ENCODE results near the gene KRTAP19-5.
"Not testable (repeated sequence)": the region's sequence is repeated elsewhere in the genome, so short reads cannot be mapped to it uniquely, and the experiment has no call there.

The KRTAP19-5 gene

DNA sequence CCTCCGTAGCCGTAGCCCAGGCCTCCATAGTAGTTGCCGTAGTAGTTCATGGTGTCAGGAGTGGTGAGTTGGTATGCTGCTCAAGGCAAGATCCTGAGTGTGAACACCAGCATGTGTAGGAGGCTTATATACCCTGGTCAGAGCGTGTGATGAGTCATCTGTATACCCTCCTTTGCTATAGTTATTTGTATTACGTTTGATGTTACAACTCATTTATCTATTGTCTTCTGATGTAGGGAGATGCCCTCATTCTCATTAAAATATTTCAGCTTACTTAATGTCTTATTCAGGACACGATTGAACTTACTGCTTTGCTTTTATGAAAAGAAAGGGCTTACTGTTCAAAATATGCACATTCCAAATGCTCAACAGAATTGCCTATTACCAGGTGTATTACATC, at the start of gene KRTAP19-5:
Gene KRTAP19-5 (minus strand): TSS at position 101 of the 400 bp plus-strand sequence. CDS start 51 bp downstream, at position 50.
- FAIRE-seq: no peak
- no peak for DNase-seq (ENCODE audit: insufficient read length, low spot score)

DNA sequence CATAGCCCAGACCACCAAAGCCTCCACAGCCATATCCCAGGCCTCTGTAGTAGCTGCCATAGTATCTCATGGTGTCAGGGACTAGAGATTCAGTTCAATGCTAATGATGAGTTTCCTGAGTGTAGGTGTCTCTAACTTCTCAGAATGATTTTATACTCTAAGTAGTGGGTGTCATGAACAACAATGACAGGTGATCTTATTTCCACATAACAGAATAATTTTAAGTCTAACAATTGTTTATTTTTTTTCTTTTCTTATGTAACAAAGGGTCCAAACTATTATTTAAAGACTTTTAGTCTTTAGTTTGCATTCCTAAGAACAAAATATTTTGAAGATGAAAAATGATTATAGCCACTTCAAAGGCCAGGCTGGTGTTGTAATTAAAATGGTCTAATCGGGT, 39.8 kb upstream of the KRTAP19-5 start, which contains the start of gene KRTAP19-6:
Gene KRTAP19-6 (minus strand): TSS at position 101 of the 400 bp plus-strand sequence. CDS start 31 bp downstream, at position 70.
- no peak for FAIRE-seq

DNA sequence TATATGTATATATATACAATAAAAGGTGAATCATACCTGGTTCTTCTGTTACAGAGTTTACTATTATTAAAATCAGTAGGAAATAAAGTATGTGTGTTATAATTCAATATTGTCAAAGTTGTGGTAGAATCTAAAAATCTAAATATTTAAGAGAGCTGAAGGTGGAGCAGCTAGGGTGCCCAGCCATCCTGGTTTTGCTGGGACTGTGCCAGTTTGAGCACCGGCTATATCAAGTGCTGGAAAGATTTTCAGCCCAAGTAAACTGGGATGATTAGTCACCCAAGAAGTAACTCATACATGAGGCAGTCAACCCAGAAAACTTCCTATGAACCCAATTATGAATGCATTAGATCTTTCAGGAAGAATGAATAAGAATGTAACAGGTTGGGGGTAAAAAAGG, 16.9 kb upstream of the KRTAP19-5 start:
- no peak for DNase-seq (ENCODE audit: insufficient read length, low spot score)
- FAIRE-seq: no peak

More for the DNA sequence above, 39.8 kb upstream of the KRTAP19-5 start, which contains the start of gene KRTAP19-6:
- DNase-seq (ENCODE audit: insufficient read length, low spot score): no peak

DNA sequence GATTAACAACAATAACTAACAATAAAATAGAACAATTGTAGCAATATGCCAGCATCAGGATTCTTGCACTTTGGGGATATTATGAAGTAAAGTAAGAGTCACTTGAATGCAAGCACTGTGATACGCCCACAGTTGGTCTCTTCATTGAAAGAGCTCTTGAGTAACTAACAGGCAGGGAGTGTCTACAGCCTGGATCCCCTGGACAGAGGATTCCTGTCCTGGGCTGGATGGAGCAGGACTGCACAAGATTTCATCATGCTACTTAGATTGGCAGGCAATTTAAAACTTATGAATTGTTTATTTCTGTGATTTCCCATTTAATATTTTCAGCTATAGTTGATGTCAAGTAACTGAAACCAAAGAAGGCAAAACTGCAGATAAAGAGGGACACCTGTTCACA, 13.7 kb upstream of the KRTAP19-5 start:
- DNase-seq (ENCODE audit: insufficient read length, low spot score) (no peak), FAIRE-seq (no peak)

DNA sequence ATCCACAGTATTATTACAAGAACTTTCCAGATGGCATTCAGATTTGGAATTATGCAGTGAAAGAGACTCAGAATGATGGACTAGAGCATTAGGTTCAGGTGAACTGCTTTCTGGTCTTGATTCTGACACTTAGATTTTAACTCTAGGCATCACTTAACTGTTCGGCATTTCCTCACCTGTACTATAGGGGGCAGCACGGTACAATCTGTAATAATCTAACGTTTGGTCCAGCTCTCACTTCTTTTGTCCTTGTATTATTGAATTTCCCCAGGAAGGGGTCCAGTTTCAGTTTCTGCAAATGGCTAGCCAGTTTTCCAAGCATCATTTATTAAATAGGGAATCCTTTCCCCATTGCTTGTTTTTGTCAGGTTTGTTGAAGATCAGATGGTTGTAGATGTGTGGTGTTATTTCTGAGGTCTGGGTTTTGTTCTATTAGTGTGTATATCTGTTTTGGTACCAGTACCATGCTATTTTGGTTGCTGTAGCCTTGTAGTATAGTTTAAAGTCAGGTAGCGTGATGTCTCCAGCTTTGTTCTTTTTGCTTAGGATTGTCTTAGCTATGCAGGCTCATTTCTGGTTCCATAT, 3.8 kb upstream of the KRTAP19-5 start:
- not testable (repeated sequence) for DNase-seq (ENCODE audit: insufficient read length, low spot score)

DNA sequence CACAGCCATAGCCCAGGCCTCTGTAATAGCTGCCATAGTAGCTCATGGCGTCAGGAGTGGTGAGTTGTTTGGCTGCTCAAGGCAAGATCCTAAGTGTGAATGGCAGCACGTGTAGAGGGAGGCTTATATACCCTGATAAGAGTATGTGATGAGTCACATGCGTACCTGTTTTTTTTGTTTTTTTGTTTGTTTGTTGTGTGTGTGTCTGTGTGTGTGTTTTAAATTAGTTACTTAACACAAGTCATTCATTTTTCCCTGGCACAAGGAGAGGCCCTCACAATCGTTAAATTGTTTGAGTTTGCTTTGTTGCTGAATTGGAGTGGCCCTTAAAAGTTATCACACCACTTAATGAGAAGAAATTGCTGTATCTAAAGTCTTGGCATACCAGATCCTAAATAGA, 4.9 kb downstream of the KRTAP19-5 start, which contains the start of gene KRTAP19-4:
Gene KRTAP19-4 (minus strand): TSS at position 101 of the 400 bp plus-strand sequence. CDS start 55 bp downstream, at position 46.
- no peak for FAIRE-seq
- no peak for DNase-seq (ENCODE audit: insufficient read length, low spot score)

More for the DNA sequence above, 3.8 kb upstream of the KRTAP19-5 start:
- FAIRE-seq: not testable (repeated sequence)

DNA sequence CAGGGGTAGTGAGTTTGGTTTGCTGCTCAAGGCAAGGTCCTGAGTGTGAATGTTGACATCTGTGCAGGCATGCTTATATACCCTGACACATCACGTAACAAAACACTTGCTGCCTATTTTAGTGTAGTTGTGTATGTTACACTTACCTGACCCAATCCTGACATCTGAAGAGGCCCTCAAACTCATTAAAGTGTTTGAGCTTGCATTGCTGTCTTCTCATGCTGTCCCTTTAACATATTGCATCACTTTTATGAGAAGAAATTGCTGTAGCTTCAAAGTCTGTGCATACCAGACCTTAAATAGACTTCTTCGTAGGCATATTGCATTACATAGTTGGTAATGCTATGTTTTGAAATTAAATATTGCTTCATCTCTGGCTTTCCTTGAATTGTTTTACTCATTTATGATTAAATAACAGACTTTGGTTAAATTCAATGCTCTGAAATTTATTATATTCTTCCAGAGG, 9.9 kb downstream of the KRTAP19-5 start, which contains the start of gene KRTAP19-3:
Gene KRTAP19-3 (minus strand): TSS at position 51 of the 466 bp plus-strand sequence. CDS start 56 bp downstream, outside the sequence.
- DNase-seq (ENCODE audit: insufficient read length, low spot score) (no peak), FAIRE-seq (no peak)

DNA sequence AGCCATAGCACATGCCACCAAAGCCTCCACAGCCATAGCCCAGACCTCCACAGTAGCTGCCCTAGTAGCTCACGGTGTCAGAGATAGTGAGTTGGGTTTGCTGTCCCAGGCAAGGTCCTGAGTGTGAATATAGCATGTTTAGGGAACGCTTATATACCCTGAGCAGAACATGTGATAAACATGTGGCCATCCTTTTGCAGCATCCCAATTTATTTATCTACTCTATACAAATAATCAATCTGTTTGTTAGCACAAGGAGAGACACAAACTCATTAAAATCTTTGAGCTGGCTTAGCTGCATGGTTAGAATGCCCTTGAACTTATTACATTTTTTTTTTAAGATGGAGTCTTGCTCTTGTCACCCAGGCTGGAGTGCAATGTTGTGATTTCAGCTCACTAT, 14.6 kb downstream of the KRTAP19-5 start, which contains the start of gene KRTAP19-2:
Gene KRTAP19-2 (minus strand): TSS at position 101 of the 400 bp plus-strand sequence. CDS start 88 bp downstream, at position 13.
- no peak for DNase-seq (ENCODE audit: insufficient read length, low spot score)
- no peak for FAIRE-seq

DNA sequence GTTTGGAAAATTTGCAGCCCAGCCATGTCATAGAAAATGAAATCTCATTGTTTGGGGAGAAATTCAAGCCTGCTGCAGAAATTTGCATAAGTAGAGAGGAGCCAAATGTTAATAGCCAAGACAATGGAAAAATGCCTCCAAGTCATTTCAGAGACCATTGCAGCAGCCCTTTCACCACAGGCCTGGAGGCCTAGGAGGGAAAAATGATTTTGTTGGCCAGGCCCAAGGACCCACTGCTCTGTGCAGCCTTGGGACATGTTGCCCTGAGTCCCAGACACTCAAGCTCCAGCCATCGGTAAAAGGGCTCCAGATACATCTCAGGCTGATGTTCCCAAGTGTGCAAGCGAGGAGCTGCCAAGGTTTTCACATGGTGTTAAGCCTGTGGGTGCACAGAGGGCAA, 15.8 kb downstream of the KRTAP19-5 start:
- FAIRE-seq (no peak), DNase-seq (ENCODE audit: insufficient read length, low spot score) (no peak)

DNA sequence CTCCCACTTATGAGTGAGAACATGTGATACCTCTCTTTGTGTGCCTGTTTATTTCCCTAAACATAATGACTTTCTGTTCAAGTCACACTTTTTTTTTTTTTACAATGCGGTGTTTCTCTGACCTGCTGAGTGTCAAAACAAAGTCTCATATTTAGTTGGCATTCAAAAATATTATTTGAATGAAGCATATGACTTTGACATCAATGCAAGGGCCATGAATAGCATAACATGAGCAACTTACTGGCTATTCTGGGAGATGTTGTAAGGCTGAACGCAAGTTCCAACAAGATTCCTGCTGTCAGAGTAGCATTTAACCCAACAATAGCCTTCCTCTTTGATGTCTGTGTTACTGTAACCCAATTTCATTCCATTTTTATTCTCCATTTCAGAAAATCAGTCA, 19.8 kb downstream of the KRTAP19-5 start:
- FAIRE-seq (no peak), DNase-seq (ENCODE audit: insufficient read length, low spot score) (no peak)

DNA sequence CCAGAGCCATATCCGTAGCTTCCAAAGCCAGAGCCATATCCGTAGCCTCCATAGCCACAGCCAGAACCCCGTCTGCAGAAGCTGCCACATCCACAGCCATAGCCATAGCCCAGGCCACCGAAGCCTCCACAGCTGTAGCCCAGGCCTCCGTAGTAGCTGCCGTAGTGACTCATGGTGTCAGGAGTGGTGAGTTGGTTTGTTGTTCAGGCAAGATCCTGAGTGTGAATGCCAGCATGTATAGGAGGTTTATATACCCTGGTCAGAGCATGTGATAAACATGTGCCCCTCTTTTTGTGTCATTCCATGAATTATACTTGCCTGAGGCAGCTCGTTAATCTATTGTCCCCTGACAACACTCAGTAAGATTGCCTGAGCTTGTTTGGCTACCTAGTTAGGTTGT, 21.8 kb downstream of the KRTAP19-5 start, which contains the start of gene KRTAP19-1:
Gene KRTAP19-1 (minus strand): TSS at position 223 of the 400 bp plus-strand sequence. CDS start 50 bp downstream, at position 173.
- FAIRE-seq (no peak), DNase-seq (ENCODE audit: insufficient read length, low spot score) (no peak)

DNA sequence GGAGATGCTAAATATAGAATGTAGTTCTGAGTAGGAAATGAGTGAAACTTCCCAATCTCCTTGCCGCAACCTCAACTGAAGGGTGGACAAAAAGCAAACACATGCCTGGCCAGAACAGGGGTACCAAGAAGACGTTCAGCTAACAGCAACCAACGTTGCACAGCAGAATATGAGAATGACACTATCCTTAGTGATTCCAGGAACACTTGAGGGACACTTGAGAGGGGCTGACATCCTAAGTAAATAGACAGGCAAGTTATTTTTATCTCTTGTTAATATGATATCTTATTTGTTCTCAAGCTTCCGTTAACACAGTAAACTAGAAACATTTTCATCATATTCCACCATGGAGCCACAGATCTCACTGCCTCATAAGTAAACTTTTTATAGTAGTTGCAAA, 22.7 kb downstream of the KRTAP19-5 start:
- DNase-seq (ENCODE audit: insufficient read length, low spot score) (no peak), FAIRE-seq (no peak)

DNA sequence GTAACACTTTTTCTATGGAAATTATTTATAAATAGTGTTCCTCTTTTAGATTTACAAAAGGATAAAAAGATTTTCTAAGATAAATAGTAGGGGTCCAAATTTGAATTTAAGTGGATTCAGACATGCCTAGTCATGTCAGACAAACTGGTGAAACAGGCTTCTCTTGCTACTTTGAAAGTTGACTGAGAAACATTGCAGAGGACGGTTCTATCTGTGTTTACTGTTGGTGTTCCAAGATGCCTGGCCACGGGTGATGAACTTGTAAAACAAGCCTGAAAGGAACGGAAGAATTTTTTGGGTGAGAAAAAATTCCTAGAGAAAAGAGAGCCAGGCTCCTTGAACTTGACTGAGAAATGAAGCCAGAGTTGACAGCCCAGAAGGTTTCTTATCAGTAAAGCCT, 23.9 kb downstream of the KRTAP19-5 start:
- DNase-seq (ENCODE audit: insufficient read length, low spot score) (no peak), FAIRE-seq (no peak)

DNA sequence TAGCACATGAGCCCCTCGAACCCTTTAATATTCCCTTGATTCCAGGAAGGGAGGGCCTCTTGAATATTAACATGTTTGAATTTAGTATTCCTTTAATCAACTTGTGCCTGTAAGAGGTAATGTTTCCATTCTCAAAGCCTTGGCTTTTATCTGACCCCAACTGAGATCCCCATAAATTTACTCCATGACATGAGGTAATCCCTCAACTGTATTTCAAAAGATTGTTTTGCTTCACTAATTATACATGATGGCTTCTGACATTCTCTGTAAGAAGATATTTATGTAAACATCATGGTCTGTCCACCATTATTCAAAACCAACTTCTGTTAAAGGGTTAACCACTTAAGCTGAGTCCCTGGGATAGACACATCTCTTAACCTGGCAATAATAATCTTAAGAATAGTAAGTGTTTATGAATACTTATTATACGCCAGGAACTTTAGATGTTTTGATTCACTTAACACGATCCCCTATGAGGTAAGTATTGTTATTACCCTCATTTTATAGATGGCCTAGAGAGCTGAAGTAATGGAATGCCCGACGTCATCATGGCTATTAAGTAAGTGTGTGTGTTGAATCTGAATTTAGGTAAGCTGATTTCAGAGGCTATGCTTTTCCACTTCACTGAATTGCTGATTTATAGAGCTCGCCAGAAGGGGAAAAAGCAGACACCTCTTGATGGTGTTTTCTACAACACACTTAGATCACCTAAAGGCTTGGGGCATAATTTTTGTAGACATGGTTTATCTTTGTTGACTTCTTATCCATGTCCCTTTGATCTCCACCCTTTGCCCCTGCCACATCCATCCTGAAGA, 32.8 kb downstream of the KRTAP19-5 start:
- FAIRE-seq: no peak
- DNase-seq (ENCODE audit: insufficient read length, low spot score): no peak

DNA sequence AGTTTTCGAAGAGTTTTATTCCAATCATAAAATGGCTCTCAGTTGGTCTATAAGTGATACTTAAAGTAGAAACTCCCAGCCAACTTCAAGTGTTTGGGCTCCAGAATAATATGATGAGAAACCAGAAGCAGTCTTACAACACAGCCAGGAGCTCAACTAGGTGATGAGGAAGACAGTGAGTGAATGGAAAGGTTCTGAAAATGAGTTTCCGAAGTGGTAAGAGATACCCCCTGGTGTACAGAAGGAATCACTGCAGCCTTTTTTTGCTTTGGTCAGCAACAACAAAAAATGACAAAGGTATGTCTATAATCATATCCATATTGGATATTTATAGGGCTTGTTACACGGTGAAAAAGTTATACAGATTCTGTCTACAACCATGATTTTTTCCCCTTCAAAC, 38.2 kb downstream of the KRTAP19-5 start:
- DNase-seq (ENCODE audit: insufficient read length, low spot score) (no peak), FAIRE-seq (no peak)
